CD4-positive, alpha-beta T cell (primary cell): ENCODE data around the gene BLCAP. TPM values are rescaled to one million over a fixed set of nuclear protein-coding genes. Genes with fewer than 3 reads are reported as not detected.

Experiments used
- ATAC-seq: fragments of 200-7000 bp; cut with Tn5 transposase; one replicate; pipeline ENCODE4 v1.10.0; 2022; ENCODE audit warnings: mild to moderate bottlenecking; ENCODE audit not compliant: poor library complexity
- CTCF ChIA-PET: fragments of 350-600 bp; sonication (Branson Sonifier 250); formaldehyde crosslinking; loops from one replicate; lab custom pipeline; 2021; ENCODE audit warnings: antibody characterized with exemption, inconsistent platforms; lab: Charles Lee
- POLR2A ChIA-PET: fragments of 350-600 bp; sonication (Branson Sonifier 250); formaldehyde crosslinking; loops from one replicate; lab custom pipeline; 2021; ENCODE audit warnings: antibody characterized with exemption, inconsistent platforms; lab: Charles Lee
- DNase-seq, 14 experiments: peaks; one replicate each; pipeline ENCODE4 v3.0.0-alpha.2; 2013 to 2020; ENCODE audit warnings: mixed read lengths in 2 of 14
- H3K27ac ChIP-seq, 2 donors: one replicate each; pipeline versions ENCODE4 v1.5.1 to v1.7.0; 2013; ENCODE audit warnings: low read length in 2 of 2, low read depth in 1 of 2, mild to moderate bottlenecking in 1 of 2
- H3K27me3 ChIP-seq, 2 experiments: 1 replicate in 1 of 2; 2 replicates in 1 of 2; pipeline versions ENCODE4 v1.6.1 to v1.7.0; 2013; ENCODE audit warnings: low read length in 2 of 2, control low read depth in 1 of 2, mild to moderate bottlenecking in 1 of 2, moderate library complexity in 1 of 2; ENCODE audit not compliant: insufficient read depth in 2 of 2, control insufficient read depth in 1 of 2
- H3K36me3 ChIP-seq: one replicate; pipeline ENCODE4 v1.6.1; 2013; ENCODE audit warnings: low read length, control low read depth; ENCODE audit not compliant: insufficient read depth
- H3K4me1 ChIP-seq: one replicate; pipeline ENCODE4 v1.6.1; 2013; ENCODE audit warnings: low read length, control low read depth; ENCODE audit not compliant: insufficient read depth
- H3K4me3 ChIP-seq: one replicate; pipeline ENCODE4 v1.5.1; 2013; ENCODE audit warnings: mild to moderate bottlenecking, low read length, moderate library complexity
- H3K9me3 ChIP-seq, 2 experiments: 1 replicate in 1 of 2; 2 replicates in 1 of 2; pipeline versions ENCODE4 v1.6.1 to v1.7.0; 2013; ENCODE audit warnings: low read length in 2 of 2, mild to moderate bottlenecking in 2 of 2, control low read depth in 1 of 2, moderate library complexity in 1 of 2; ENCODE audit not compliant: control insufficient read depth in 1 of 2, insufficient read depth in 1 of 2
- H3K27ac Mint-ChIP-seq: one replicate; pipeline ENCODE4 v1.8.0; 2020; ENCODE audit warnings: mixed read lengths
- H3K27me3 Mint-ChIP-seq: one replicate; pipeline ENCODE4 v1.8.0; 2021; ENCODE audit warnings: mixed read lengths
- H3K36me3 Mint-ChIP-seq: one replicate; pipeline ENCODE4 v1.8.0; 2021; ENCODE audit warnings: low read depth, mixed read lengths
- H3K4me1 Mint-ChIP-seq: one replicate; pipeline ENCODE4 v1.8.0; 2021; ENCODE audit warnings: low read depth, mixed read lengths
- H3K4me3 Mint-ChIP-seq: one replicate; pipeline ENCODE4 v1.8.0; 2020; ENCODE audit warnings: mild to moderate bottlenecking, mixed read lengths
- H3K9me3 Mint-ChIP-seq: one replicate; pipeline ENCODE4 v1.8.0; 2020; ENCODE audit warnings: mixed read lengths
- CTCF ChIP-seq: fragments of 200-600 bp; IDR thresholded peaks from one replicate; pipeline ENCODE4 v1.8.0; 2022; ENCODE audit warnings: antibody characterized with exemption, mild to moderate bottlenecking
- intact Hi-C, 2 experiments: fragments of 100-400 bp; cut with DNase I in 1 of 2; cut with micrococcal nuclease in 1 of 2; formaldehyde crosslinking; loops; one replicate each; pipeline versions ENCODE4 v1.15.1 to v1.9.0; 2023 to 2025; cut with DNase I, micrococcal nuclease
- total RNA-seq, 174 experiments: library from RNA in 2 of 174; stranded (reverse) in 2 of 174; gene quantifications; one replicate each; pipeline ENCODE4 v1.2.3 and lab custom pipeline; 2021 to 2026

The BLCAP gene
- total RNA-seq, 2 experiments from 2014 or later: 59.4 to 60.1 TPM

DNA sequence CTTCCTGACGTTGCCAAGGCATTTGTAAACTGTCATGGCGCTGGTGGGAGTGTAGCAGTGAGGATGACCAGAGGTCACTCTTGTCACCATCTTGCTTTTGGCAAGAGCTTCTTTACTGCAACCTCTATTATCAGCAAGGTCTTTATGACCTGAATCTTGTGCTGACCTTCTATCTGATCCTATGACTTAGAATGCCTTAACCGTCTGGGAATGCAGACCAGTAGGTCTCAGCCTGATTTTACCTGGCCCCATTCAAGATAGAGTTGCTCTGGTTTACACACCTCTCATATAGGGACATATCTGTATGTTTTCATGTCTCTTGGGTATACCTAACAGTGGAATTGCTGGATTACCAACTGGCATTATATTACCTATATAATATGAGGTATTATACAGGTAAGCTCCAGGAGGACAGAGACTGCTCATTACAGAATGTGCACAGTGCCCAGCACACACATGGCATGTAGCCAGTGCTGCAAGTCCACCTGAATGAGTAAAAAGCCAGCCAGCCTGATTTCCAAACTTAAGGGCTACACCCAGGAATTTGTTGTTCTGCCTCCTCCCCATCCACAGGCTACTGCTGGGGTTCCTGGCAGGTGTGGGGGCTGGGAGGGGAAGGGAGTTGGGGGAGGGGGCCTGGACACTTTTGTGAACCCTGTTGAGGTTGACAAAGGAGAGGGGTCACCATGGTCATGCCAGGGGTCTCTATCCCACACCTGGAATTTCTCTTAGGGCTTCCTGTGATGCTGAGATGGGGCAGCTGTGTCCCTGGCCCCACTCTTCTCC lies 35.2 kb upstream of the BLCAP start:
- no peak for TF ChIP-seq CTCF
- no peaks in the 10 kb centered on the region for H3K36me3 ChIP-seq
- Mint-ChIP-seq H3K36me3 (no peaks in the 10 kb centered on the region), H3K9me3 (no peaks in the 10 kb centered on the region), H3K27me3 (peaks cover 57% of the 10 kb centered on the region), H3K27ac (no peak overlapping the region), H3K4me1 (peaks cover 1% of the 10 kb centered on the region), H3K4me3 (no peak overlapping the region)
- H3K4me1 ChIP-seq: peaks cover 7% of the 10 kb centered on the region
- H3K4me3 ChIP-seq: no peak overlapping the region
- POLR2A ChIA-PET: no interaction called here
- DNase-seq (no peak), ATAC-seq (no peak)
- intact Hi-C loops: no loop called here
- peaks cover 32 to 39% of the 10 kb centered on the region in 2 experiments for H3K27me3 ChIP-seq
- H3K27ac ChIP-seq: no peak overlapping the region
- CTCF ChIA-PET: no interaction called here
- H3K9me3 ChIP-seq: peaks cover 0 to 8% of the 10 kb centered on the region in 2 experiments

DNA sequence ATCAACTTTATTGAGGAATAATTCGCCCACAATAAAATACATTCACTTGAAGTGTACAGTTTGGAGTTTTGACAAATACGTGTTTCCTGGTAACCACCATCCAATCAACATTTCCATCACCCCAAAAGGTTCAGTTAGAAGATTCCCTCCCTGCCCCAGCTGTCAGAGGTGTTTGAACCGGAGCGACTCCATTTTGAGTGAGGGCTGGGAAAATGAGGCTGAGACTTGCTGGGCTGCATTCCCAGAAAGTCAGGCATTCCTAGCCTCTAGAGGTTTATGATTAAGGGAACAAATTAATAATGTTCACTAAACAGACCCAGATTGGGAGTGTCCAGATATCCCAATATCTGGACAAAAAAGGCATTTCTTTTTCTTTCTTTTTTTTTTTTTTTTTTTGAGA lies 33.0 kb upstream of the BLCAP start:
- no peak for TF ChIP-seq CTCF
- ChIA-PET POLR2A (no interaction called here), CTCF (no interaction called here)
- H3K4me1 ChIP-seq: peaks cover 7% of the 10 kb centered on the region
- H3K27ac ChIP-seq: no peak overlapping the region
- H3K36me3 ChIP-seq: no peaks in the 10 kb centered on the region
- H3K27me3 Mint-ChIP-seq: peaks cover 53% of the 10 kb centered on the region
- H3K27me3 ChIP-seq: peaks cover 21 to 35% of the 10 kb centered on the region in 2 experiments
- ATAC-seq (no peak), DNase-seq (no peak)
- H3K4me3 ChIP-seq: no peak overlapping the region
- no peaks in the 10 kb centered on the region for H3K4me1 Mint-ChIP-seq
- H3K27ac Mint-ChIP-seq: no peak overlapping the region
- no peak overlapping the region for H3K4me3 Mint-ChIP-seq
- intact Hi-C loops: no loop called here
- peaks cover 0 to 8% of the 10 kb centered on the region in 2 experiments for H3K9me3 ChIP-seq
- H3K9me3 Mint-ChIP-seq: no peaks in the 10 kb centered on the region
- H3K36me3 Mint-ChIP-seq: no peaks in the 10 kb centered on the region

DNA sequence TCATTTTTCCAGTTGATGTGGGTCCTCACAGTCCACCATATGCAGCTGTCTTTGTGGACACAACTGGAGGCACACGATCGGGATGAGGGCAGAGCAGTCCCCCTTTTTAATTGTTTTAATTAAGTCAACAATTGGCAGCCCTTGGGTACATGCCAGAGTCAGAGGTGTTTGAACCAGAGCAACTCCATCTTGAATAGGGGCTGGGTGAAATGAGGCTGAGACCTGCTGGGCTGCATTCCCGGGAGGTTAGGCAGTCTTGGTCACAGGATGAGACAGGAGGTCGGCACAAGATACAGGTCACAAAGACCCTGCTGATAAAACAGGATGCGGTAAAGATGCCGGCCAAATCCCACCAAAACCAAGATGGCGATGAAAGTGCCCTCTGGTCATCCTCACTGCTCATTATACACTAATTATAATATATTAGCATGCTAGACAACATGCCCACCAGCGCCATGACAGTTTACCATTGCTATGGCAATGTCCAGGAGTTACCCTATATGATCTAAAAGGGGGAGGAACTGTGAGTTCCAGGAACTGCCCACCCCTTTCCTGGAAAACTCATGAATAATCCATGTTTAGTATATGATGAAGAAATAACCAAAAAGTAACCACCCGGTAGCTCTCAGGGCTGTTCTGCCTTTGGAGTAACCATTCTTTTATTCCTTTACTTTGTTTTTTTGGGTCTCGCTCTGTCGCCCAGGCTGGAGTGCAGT lies 31.8 kb upstream of the BLCAP start:
- intact Hi-C loops: no loop called here
- no peak for DNase-seq
- ChIA-PET CTCF (no interaction called here), POLR2A (no interaction called here)
- Histone ChIP-seq H3K27me3 (peaks cover 14 to 24% of the 10 kb centered on the region in 2 experiments), H3K4me3 (no peak overlapping the region), H3K27ac (no peak overlapping the region), H3K4me1 (peaks cover 4% of the 10 kb centered on the region), H3K9me3 (peaks cover 0 to 4% of the 10 kb centered on the region in 2 experiments), H3K36me3 (no peaks in the 10 kb centered on the region)
- Mint-ChIP-seq H3K27me3 (peaks cover 51% of the 10 kb centered on the region), H3K4me1 (no peaks in the 10 kb centered on the region), H3K9me3 (no peaks in the 10 kb centered on the region), H3K27ac (no peak overlapping the region), H3K4me3 (no peak overlapping the region), H3K36me3 (no peaks in the 10 kb centered on the region)
- ATAC-seq: no peak
- TF ChIP-seq CTCF: no peak
